HEK293 (cell line): Measurements from ENCODE around the gene GDF2.

Experiments used
- CTCF ChIA-PET: fragments of 350-600 bp; formaldehyde crosslinking; extraction: SDS; loops from one replicate; lab custom pipeline; 2021; ENCODE audit warnings: antibody characterized with exemption; lab: Yijun Ruan, JAX
- POLR2A ChIA-PET: fragments of 300-600 bp; formaldehyde crosslinking; extraction: SDS; loops from one replicate; lab custom pipeline; 2020; ENCODE audit warnings: antibody characterized with exemption, inconsistent platforms; lab: Yijun Ruan, JAX
- H3K27ac ChIP-seq: fragments of 200-500 bp; sonication (Bioruptor generic); 2 replicates; pipeline ENCODE4 v1.5.1; 2014; ENCODE audit warnings: low read depth, low read length, control low read depth, inconsistent platforms; ENCODE audit errors: extremely low read depth
- H3K36me3 ChIP-seq, 2 experiments: fragments of 200-500 bp in 1 of 2; sonication (Bioruptor generic) in 1 of 2; 1 replicate in 1 of 2; 2 replicates in 1 of 2; pipeline ENCODE4 v1.5.1; 2014 to 2017; ENCODE audit warnings: inconsistent platforms in 2 of 2, low read length in 2 of 2; ENCODE audit not compliant: control insufficient read depth in 2 of 2, insufficient read depth in 1 of 2
- H3K4me1 ChIP-seq: fragments of 200-500 bp; sonication (Bioruptor generic); 2 replicates; pipeline ENCODE4 v1.5.1; 2014; ENCODE audit warnings: mild to moderate bottlenecking, low read length, inconsistent platforms; ENCODE audit not compliant: control insufficient read depth, insufficient read depth
- H3K4me3 ChIP-seq: 2 replicates; pipeline ENCODE4 v1.5.1; 2011; ENCODE audit warnings: low read depth, mild to moderate bottlenecking, control low read depth, low read length, moderate library complexity
- H3K9me3 ChIP-seq: fragments of 200-500 bp; sonication (Bioruptor generic); 2 replicates; pipeline ENCODE4 v1.5.1; 2014; ENCODE audit warnings: low read depth, low read length, inconsistent platforms; ENCODE audit not compliant: control insufficient read depth, insufficient read depth
- KLF8 ChIP-seq: fragments of 450-650 bp; formaldehyde crosslinking; IDR thresholded peaks from 2 replicates; pipeline ENCODE4 v1.5.1; 2016; ENCODE audit warnings: missing biosample characterization, missing genetic modification characterization
- PRDM1 ChIP-seq: fragments of 450-650 bp; formaldehyde crosslinking; IDR thresholded peaks from 2 replicates; pipeline ENCODE4; 2016; ENCODE audit warnings: missing biosample characterization, missing genetic modification characterization
- WT1 ChIP-seq: fragments of 450-650 bp; formaldehyde crosslinking; IDR thresholded peaks from 2 replicates; pipeline ENCODE4 v1.5.1; 2016; ENCODE audit warnings: missing biosample characterization, missing genetic modification characterization
- YY1 ChIP-seq: fragments of 450-650 bp; formaldehyde crosslinking; IDR thresholded peaks from 2 replicates; pipeline ENCODE4 v1.5.1; 2018; ENCODE audit warnings: missing biosample characterization, missing genetic modification characterization
- ZBTB48 ChIP-seq: fragments of 450-650 bp; formaldehyde crosslinking; IDR thresholded peaks from 2 replicates; pipeline ENCODE4 v1.5.1; 2016; ENCODE audit warnings: missing biosample characterization, missing genetic modification characterization
- ZFHX2 ChIP-seq: fragments of 450-650 bp; formaldehyde crosslinking; conservative IDR thresholded peaks from 2 replicates; pipeline ENCODE4 v1.5.1; 2016; ENCODE audit warnings: missing biosample characterization, missing genetic modification characterization
- ZFP37 ChIP-seq: fragments of 450-650 bp; formaldehyde crosslinking; IDR thresholded peaks from 2 replicates; pipeline ENCODE4 v1.5.1; 2016; ENCODE audit warnings: missing biosample characterization, missing genetic modification characterization
- ZNF248 ChIP-seq: fragments of 450-650 bp; formaldehyde crosslinking; IDR thresholded peaks from 2 replicates; pipeline ENCODE4 v1.5.1; 2017; ENCODE audit warnings: missing biosample characterization, missing genetic modification characterization
- ZNF416 ChIP-seq: fragments of 450-650 bp; formaldehyde crosslinking; IDR thresholded peaks from 2 replicates; pipeline ENCODE4 v1.5.1; 2016; ENCODE audit warnings: missing biosample characterization, missing genetic modification characterization
- ZNF433 ChIP-seq: fragments of 450-650 bp; formaldehyde crosslinking; IDR thresholded peaks from 2 replicates; pipeline ENCODE4 v1.5.1; 2016; ENCODE audit warnings: missing biosample characterization, missing genetic modification characterization, low read depth
- ZNF48 ChIP-seq: fragments of 450-650 bp; formaldehyde crosslinking; IDR thresholded peaks from 2 replicates; pipeline ENCODE4 v1.5.1; 2016; ENCODE audit warnings: missing biosample characterization, missing genetic modification characterization
- ZNF610 ChIP-seq: fragments of 450-650 bp; formaldehyde crosslinking; IDR thresholded peaks from 2 replicates; pipeline ENCODE4 v1.5.1; 2016; ENCODE audit warnings: missing biosample characterization, missing genetic modification characterization, borderline replicate concordance
- ZNF768 ChIP-seq: fragments of 450-650 bp; formaldehyde crosslinking; IDR thresholded peaks from 2 replicates; pipeline ENCODE4 v1.5.1; 2018; ENCODE audit warnings: missing biosample characterization, mild to moderate bottlenecking, missing genetic modification characterization
- ZNF785 ChIP-seq: fragments of 450-650 bp; formaldehyde crosslinking; IDR thresholded peaks from 2 replicates; pipeline ENCODE4 v1.5.1; 2016; ENCODE audit warnings: missing biosample characterization, missing genetic modification characterization
- ZNF791 ChIP-seq: fragments of 450-650 bp; formaldehyde crosslinking; IDR thresholded peaks from 2 replicates; pipeline ENCODE4 v1.5.1; 2016; ENCODE audit warnings: missing biosample characterization, missing genetic modification characterization
- ZNF792 ChIP-seq: fragments of 450-650 bp; formaldehyde crosslinking; IDR thresholded peaks from 2 replicates; pipeline ENCODE4 v1.5.1; 2016; ENCODE audit warnings: missing biosample characterization, missing genetic modification characterization
- ZSCAN16 ChIP-seq: fragments of 450-650 bp; formaldehyde crosslinking; IDR thresholded peaks from 2 replicates; pipeline ENCODE4 v1.5.1; 2016; ENCODE audit warnings: missing biosample characterization, missing genetic modification characterization
- TF ChIP-seq, protein P1 (sequence below): fragments of 450-650 bp; formaldehyde crosslinking; IDR thresholded peaks from 2 replicates; pipeline ENCODE4 v1.5.1; 2016; ENCODE audit warnings: missing biosample characterization, missing genetic modification characterization, low read depth
- TF ChIP-seq, protein P2 (sequence below): fragments of 450-650 bp; formaldehyde crosslinking; optimal IDR thresholded peaks from 2 replicates; pipeline ENCODE3; 2016; ENCODE audit warnings: missing biosample characterization, mild to moderate bottlenecking, missing genetic modification characterization
- TF ChIP-seq, protein P3 (sequence below): fragments of 450-650 bp; formaldehyde crosslinking; IDR thresholded peaks from 2 replicates; pipeline ENCODE4 v1.5.1; 2017; ENCODE audit warnings: missing biosample characterization, missing genetic modification characterization
- TF ChIP-seq, protein P4 (sequence below): fragments of 450-650 bp; formaldehyde crosslinking; IDR thresholded peaks from 2 replicates; pipeline ENCODE4 v1.5.1; 2016; ENCODE audit warnings: missing biosample characterization, missing genetic modification characterization
- TF ChIP-seq, protein P5 (sequence below): fragments of 450-650 bp; IDR thresholded peaks from 2 replicates; pipeline ENCODE4 v1.5.1; 2018; ENCODE audit warnings: missing biosample characterization, mild to moderate bottlenecking, missing genetic modification characterization

GDF2 gene

DNA sequence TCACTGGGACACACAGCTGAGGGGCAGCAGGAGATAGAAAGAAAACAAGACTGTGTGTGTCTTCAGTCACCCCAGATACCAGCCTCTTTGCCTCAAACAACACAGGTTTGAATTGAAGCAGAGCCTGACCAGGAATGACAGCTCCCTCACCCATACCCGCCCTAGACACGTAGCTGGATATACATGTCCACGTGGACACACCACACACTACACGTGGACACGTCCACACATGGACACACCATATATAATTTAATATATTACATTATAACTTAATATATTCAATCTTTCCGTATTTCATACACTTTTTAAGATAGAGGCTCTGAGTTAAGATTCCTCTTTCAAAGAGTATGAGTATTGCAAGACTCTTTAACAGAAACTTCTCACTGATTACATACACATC is 11.3 kb downstream of the GDF2 start:
- Histone ChIP-seq H3K27ac (no peak overlapping the region), H3K36me3 (no peaks in the 10 kb centered on the region), H3K4me3 (no peak overlapping the region), H3K9me3 (no peaks in the 10 kb centered on the region), H3K4me1 (no peaks in the 10 kb centered on the region)
- ChIA-PET POLR2A (no interaction called here), CTCF (interaction anchor here (0.6 to 2.2 kb wide), 2 partner anchors 129 to 309 kb away, joined by 3 to 11 read pairs; no protein-coding TSS in a partner anchor)
- TF ChIP-seq ZFP37 (no peak), KLF8 (no peak), ZFHX2 (tag by site-specific recombination) (no peak), ZNF416 (tag by site-specific recombination) (no peak), ZNF433 (tag by site-specific recombination) (no peak), ZNF48 (tag by site-specific recombination) (no peak), ZNF768 (tag by site-specific recombination) (no peak)
- TF ChIP-seq, protein P1, sequence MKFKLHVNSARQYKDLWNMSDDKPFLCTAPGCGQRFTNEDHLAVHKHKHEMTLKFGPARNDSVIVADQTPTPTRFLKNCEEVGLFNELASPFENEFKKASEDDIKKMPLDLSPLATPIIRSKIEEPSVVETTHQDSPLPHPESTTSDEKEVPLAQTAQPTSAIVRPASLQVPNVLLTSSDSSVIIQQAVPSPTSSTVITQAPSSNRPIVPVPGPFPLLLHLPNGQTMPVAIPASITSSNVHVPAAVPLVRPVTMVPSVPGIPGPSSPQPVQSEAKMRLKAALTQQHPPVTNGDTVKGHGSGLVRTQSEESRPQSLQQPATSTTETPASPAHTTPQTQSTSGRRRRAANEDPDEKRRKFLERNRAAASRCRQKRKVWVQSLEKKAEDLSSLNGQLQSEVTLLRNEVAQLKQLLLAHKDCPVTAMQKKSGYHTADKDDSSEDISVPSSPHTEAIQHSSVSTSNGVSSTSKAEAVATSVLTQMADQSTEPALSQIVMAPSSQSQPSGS (tag by site-specific recombination), result no peak
- TF ChIP-seq, protein P2, sequence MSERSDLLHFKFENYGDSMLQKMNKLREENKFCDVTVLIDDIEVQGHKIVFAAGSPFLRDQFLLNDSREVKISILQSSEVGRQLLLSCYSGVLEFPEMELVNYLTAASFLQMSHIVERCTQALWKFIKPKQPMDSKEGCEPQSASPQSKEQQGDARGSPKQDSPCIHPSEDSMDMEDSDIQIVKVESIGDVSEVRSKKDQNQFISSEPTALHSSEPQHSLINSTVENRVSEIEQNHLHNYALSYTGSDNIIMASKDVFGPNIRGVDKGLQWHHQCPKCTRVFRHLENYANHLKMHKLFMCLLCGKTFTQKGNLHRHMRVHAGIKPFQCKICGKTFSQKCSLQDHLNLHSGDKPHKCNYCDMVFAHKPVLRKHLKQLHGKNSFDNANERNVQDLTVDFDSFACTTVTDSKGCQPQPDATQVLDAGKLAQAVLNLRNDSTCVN (tag by site-specific recombination), result no peak

DNA sequence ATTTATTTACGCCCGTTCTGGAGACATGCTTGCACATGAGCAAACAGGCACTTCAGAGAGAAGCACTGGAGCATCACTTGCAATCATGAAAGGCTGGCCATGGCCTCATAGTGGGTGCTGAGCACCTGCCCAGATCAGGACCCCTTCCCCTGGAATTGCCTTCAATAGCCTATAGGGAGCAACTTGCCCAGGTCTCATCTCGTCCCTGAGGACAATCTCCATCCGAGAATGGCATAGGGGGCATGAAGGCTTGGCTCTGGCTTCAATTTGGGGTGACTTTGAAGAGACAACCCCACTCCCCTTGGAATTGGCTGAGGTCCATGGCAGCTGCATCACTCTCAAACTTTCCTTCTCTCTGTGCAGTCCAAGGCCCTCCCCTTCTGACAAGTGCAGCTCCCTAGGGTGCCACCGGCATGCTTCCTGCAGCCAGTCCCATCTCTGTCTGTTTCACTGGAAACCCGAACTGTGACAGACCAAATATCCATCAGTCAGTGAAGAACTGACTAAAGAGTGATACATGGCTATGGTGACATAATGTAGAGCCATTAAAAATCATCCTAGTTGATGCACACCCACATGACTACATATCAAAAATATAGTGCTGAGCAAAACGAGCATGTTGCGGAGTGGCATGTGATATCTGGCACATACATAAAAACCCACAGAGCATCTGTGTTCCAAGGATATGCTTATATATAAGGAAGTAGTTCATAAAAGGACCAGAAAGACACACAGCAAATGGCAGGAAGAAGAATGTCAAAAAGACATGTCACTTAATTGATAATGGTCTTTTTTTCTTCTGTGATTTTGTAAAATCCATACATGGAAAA is 12.4 kb downstream of the GDF2 start:
- CTCF ChIA-PET, result no interaction called here
- TF ChIP-seq ZNF791 (tag by site-specific recombination) (no peak), ZFP37 (no peak), PRDM1 (tag by site-specific recombination) (no peak), ZNF610 (tag by site-specific recombination) (no peak), ZNF792 (no peak), ZSCAN16 (tag by site-specific recombination) (no peak), ZNF785 (tag by site-specific recombination) (no peak), YY1 (tag by site-specific recombination) (no peak), ZBTB48 (tag by site-specific recombination) (no peak), ZNF248 (tag by site-specific recombination) (no peak), WT1 (tag by site-specific recombination) (no peak)
- TF ChIP-seq, protein P3, sequence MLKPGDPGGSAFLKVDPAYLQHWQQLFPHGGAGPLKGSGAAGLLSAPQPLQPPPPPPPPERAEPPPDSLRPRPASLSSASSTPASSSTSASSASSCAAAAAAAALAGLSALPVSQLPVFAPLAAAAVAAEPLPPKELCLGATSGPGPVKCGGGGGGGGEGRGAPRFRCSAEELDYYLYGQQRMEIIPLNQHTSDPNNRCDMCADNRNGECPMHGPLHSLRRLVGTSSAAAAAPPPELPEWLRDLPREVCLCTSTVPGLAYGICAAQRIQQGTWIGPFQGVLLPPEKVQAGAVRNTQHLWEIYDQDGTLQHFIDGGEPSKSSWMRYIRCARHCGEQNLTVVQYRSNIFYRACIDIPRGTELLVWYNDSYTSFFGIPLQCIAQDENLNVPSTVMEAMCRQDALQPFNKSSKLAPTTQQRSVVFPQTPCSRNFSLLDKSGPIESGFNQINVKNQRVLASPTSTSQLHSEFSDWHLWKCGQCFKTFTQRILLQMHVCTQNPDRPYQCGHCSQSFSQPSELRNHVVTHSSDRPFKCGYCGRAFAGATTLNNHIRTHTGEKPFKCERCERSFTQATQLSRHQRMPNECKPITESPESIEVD (tag by site-specific recombination), result no peak
- TF ChIP-seq, protein P4, sequence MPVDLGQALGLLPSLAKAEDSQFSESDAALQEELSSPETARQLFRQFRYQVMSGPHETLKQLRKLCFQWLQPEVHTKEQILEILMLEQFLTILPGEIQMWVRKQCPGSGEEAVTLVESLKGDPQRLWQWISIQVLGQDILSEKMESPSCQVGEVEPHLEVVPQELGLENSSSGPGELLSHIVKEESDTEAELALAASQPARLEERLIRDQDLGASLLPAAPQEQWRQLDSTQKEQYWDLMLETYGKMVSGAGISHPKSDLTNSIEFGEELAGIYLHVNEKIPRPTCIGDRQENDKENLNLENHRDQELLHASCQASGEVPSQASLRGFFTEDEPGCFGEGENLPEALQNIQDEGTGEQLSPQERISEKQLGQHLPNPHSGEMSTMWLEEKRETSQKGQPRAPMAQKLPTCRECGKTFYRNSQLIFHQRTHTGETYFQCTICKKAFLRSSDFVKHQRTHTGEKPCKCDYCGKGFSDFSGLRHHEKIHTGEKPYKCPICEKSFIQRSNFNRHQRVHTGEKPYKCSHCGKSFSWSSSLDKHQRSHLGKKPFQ, result no peak
- TF ChIP-seq, protein P5, sequence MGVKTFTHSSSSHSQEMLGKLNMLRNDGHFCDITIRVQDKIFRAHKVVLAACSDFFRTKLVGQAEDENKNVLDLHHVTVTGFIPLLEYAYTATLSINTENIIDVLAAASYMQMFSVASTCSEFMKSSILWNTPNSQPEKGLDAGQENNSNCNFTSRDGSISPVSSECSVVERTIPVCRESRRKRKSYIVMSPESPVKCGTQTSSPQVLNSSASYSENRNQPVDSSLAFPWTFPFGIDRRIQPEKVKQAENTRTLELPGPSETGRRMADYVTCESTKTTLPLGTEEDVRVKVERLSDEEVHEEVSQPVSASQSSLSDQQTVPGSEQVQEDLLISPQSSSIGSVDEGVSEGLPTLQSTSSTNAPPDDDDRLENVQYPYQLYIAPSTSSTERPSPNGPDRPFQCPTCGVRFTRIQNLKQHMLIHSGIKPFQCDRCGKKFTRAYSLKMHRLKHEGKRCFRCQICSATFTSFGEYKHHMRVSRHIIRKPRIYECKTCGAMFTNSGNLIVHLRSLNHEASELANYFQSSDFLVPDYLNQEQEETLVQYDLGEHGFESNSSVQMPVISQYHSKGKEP (tag by site-specific recombination), result no peak
- H3K9me3 ChIP-seq, result no peaks in the 10 kb centered on the region
- POLR2A ChIA-PET, result no interaction called here
- H3K4me1 ChIP-seq, result no peaks in the 10 kb centered on the region
- H3K4me3 ChIP-seq, result no peak overlapping the region
- H3K27ac ChIP-seq, result no peak overlapping the region
- no peaks in the 10 kb centered on the region for H3K36me3 ChIP-seq
